ENCODE measurements around the gene TGFB1I1.
"Not testable (repeated sequence)": the region's sequence is repeated elsewhere in the genome, so short reads cannot be mapped to it uniquely, and the experiment has no call there.

The TGFB1I1 gene

GRCh38 chr16:31483081-31483480, 11.1 kb downstream of the TGFB1I1 start, which contains the start of gene SLC5A2:
SLC5A2 (plus strand) TSS chr16:31483123; CDS start chr16:31483137, 14 bp downstream.
- no peak for TF ChIP-seq TOX (CRISPR knock-in tag; IDR thresholded peaks at IDR 0.05; ENCODE audit: borderline replicate concordance)
- TF ChIP-seq ZFP30 (CRISPR knock-in tag; IDR thresholded peaks at IDR 0.05), result no peak
- TF ChIP-seq ZC3H10 (CRISPR knock-in tag; IDR thresholded peaks at IDR 0.05), result no peak
- TF ChIP-seq PPARA (CRISPR knock-in tag; IDR thresholded peaks at IDR 0.05; ENCODE audit: borderline replicate concordance), result no peak
- TF ChIP-seq BACH2 (CRISPR knock-in tag; IDR thresholded peaks at IDR 0.05; ENCODE audit: borderline replicate concordance), result no peak
- no peak for ATAC-seq

GRCh38 chr16:31484048-31484447, 12.1 kb downstream of the TGFB1I1 start:
- ATAC-seq, result not testable (repeated sequence)

GRCh38 chr16:31484491-31485171, 12.7 kb downstream of the TGFB1I1 start:
- TF ChIP-seq POU6F1 (CRISPR knock-in tag; IDR thresholded peaks at IDR 0.05; ENCODE audit: borderline replicate concordance, low read depth) (no peak), TSHZ2 (CRISPR knock-in tag; IDR thresholded peaks at IDR 0.05) (no peak), CSDC2 (CRISPR knock-in tag; IDR thresholded peaks at IDR 0.05) (no peak), ZNF8 (CRISPR knock-in tag; IDR thresholded peaks at IDR 0.05) (no peak), CREB5 (CRISPR knock-in tag; IDR thresholded peaks at IDR 0.05; ENCODE audit: low read depth) (no peak), ARNTL (CRISPR knock-in tag; IDR thresholded peaks at IDR 0.05; ENCODE audit: borderline replicate concordance, low read depth) (no peak), ZNF70 (CRISPR knock-in tag; IDR thresholded peaks at IDR 0.05) (no peak), SNAI2 (CRISPR knock-in tag; IDR thresholded peaks at IDR 0.05) (no peak), ZNF565 (CRISPR knock-in tag; conservative IDR thresholded peaks at IDR 0.05; ENCODE audit: low read depth) (no peak), CSRNP3 (CRISPR knock-in tag; IDR thresholded peaks at IDR 0.05) (no peak), BACH2 (CRISPR knock-in tag; IDR thresholded peaks at IDR 0.05; ENCODE audit: borderline replicate concordance) (no peak), ZC3H10 (CRISPR knock-in tag; IDR thresholded peaks at IDR 0.05) (no peak), ISL1 (CRISPR knock-in tag; IDR thresholded peaks at IDR 0.05) (no peak), RARB (CRISPR knock-in tag; IDR thresholded peaks at IDR 0.05) (no peak)

GRCh38 chr16:31485571-31485970, 13.6 kb downstream of the TGFB1I1 start:
- no peak for ATAC-seq
- no peak for TF ChIP-seq TCF4 (CRISPR knock-in tag; IDR thresholded peaks at IDR 0.05; ENCODE audit: borderline replicate concordance)
- TF ChIP-seq GLIS3 (CRISPR knock-in tag; IDR thresholded peaks at IDR 0.05), result no peak
- TF ChIP-seq POU6F1 (CRISPR knock-in tag; IDR thresholded peaks at IDR 0.05; ENCODE audit: borderline replicate concordance, low read depth), result no peak
- TF ChIP-seq OSR1 (CRISPR knock-in tag; IDR thresholded peaks at IDR 0.05), result no peak
- no peak for TF ChIP-seq CSDC2 (CRISPR knock-in tag; IDR thresholded peaks at IDR 0.05)
- no peak for TF ChIP-seq ZC3H10 (CRISPR knock-in tag; IDR thresholded peaks at IDR 0.05)
- TF ChIP-seq ZFP30 (CRISPR knock-in tag; IDR thresholded peaks at IDR 0.05), result no peak
- TF ChIP-seq BACH2 (CRISPR knock-in tag; IDR thresholded peaks at IDR 0.05; ENCODE audit: borderline replicate concordance), result no peak
- TF ChIP-seq SNAI2 (CRISPR knock-in tag; IDR thresholded peaks at IDR 0.05), result no peak
- no peak for TF ChIP-seq ZNF565 (CRISPR knock-in tag; conservative IDR thresholded peaks at IDR 0.05; ENCODE audit: low read depth)
- TF ChIP-seq ZNF70 (CRISPR knock-in tag; IDR thresholded peaks at IDR 0.05), result no peak
- no peak for TF ChIP-seq PATZ1 (CRISPR knock-in tag; IDR thresholded peaks at IDR 0.05; ENCODE audit: borderline replicate concordance)
- TF ChIP-seq TSHZ2 (CRISPR knock-in tag; IDR thresholded peaks at IDR 0.05), result no peak
- TF ChIP-seq ARNTL (CRISPR knock-in tag; IDR thresholded peaks at IDR 0.05; ENCODE audit: borderline replicate concordance, low read depth), result no peak

More at GRCh38 chr16:31484491-31485171, 12.7 kb downstream of the TGFB1I1 start:
- ATAC-seq, result no peak
